NB4 (cell line): ENCODE data around the gene RTKN2.

Experiments used
- MYC ChIP-seq: IDR thresholded peaks from 2 replicates; pipeline ENCODE4 v1.6.1; 2011; ENCODE audit warnings: low read depth, low read length
- POLR2A ChIP-seq: IDR thresholded peaks from 2 replicates; pipeline ENCODE4 v1.6.1; 2011; ENCODE audit warnings: mild to moderate bottlenecking; ENCODE audit not compliant: insufficient read length; ENCODE audit errors: extremely low read depth
- TF ChIP-seq, protein P1 (sequence below): IDR thresholded peaks from one replicate; pipeline ENCODE4 v1.5.1; 2012; ENCODE audit warnings: low read depth, low read length
- TF ChIP-seq, protein P2 (sequence below): IDR thresholded peaks from 2 replicates; pipeline ENCODE4 v1.6.1; 2011; ENCODE audit warnings: low read depth, low read length

DNA sequence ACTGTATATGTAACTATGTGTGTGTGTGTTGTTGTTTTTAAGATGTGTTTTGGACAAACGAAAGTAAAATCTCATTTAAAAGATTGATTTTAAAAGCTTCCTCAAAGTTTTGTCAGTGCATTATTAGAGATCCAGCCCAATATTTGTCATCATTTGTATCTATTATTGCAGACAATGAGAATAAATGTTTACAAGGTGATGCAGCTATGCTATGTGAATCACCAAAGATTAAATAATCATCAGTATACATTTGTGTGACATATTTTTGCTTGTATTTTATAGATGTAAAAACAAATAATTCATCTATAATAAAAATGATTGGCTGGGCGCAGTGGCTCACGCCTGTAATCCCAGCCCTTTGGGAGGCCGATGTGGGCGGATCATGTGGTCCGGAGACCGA is 35.3 kb upstream of the RTKN2 start:
- TF ChIP-seq, protein P1, sequence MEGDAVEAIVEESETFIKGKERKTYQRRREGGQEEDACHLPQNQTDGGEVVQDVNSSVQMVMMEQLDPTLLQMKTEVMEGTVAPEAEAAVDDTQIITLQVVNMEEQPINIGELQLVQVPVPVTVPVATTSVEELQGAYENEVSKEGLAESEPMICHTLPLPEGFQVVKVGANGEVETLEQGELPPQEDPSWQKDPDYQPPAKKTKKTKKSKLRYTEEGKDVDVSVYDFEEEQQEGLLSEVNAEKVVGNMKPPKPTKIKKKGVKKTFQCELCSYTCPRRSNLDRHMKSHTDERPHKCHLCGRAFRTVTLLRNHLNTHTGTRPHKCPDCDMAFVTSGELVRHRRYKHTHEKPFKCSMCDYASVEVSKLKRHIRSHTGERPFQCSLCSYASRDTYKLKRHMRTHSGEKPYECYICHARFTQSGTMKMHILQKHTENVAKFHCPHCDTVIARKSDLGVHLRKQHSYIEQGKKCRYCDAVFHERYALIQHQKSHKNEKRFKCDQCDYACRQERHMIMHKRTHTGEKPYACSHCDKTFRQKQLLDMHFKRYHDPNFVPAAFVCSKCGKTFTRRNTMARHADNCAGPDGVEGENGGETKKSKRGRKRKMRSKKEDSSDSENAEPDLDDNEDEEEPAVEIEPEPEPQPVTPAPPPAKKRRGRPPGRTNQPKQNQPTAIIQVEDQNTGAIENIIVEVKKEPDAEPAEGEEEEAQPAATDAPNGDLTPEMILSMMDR: no peak
- TF ChIP-seq MYC: no peak
- TF ChIP-seq, protein P2, sequence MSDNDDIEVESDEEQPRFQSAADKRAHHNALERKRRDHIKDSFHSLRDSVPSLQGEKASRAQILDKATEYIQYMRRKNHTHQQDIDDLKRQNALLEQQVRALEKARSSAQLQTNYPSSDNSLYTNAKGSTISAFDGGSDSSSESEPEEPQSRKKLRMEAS: no peak
- no peak for TF ChIP-seq POLR2A
